Bronchial epithelial cell (primary cell): ENCODE results near the gene DDIT4. TPM values are rescaled to one million over a fixed set of nuclear protein-coding genes. Genes with fewer than 3 reads are reported as not detected.

ENCODE experiments used
- DNase-seq: peaks from one replicate; pipeline ENCODE4 v3.0.0-alpha.2; 2010; ENCODE audit warnings: low read depth
- FAIRE-seq: peaks from 2 replicates; lab custom pipeline; 2011; peaks lifted over from hg19 to GRCh38; lab: Jason Lieb, UNC
- H3K27me3 ChIP-seq: 2 replicates; pipeline ENCODE4 v1.5.1; 2011; ENCODE audit warnings: low read length; ENCODE audit not compliant: control insufficient read depth, insufficient read depth
- H3K36me3 ChIP-seq: 2 replicates; pipeline ENCODE4 v1.5.1; 2011; ENCODE audit warnings: low read length; ENCODE audit not compliant: control insufficient read depth, insufficient read depth
- H3K4me3 ChIP-seq: 2 replicates; pipeline ENCODE4 v1.5.1; 2011; ENCODE audit warnings: mild to moderate bottlenecking, low read depth, low read length, control low read depth
- CTCF ChIP-seq: IDR thresholded peaks from 2 replicates; pipeline ENCODE4 v1.5.1; 2011; ENCODE audit warnings: mild to moderate bottlenecking, moderate library complexity, low read length, control low read depth, inconsistent platforms; ENCODE audit not compliant: insufficient read depth, severe bottlenecking
- total RNA-seq: library from RNA; depleted of rRNA; stranded (reverse); fragments of >200 nt; gene quantifications from 2 replicates; pipeline ENCODE4 v1.2.1, GENCODE V29; 2014

The DDIT4 gene
- total RNA-seq, 1 donor from 2014 or later, result 2,437 TPM

GRCh38 chr10:72314263-72314662 is 40.5 kb downstream of the DDIT4 start:
- Histone ChIP-seq H3K4me3 (no peak overlapping the region), H3K36me3 (no peaks in the 10 kb centered on the region), H3K27me3 (no peaks in the 10 kb centered on the region)
- no peak for DNase-seq
- no peak for TF ChIP-seq CTCF
- no peak for FAIRE-seq

GRCh38 chr10:72315054-72315453 is 41.3 kb downstream of the DDIT4 start:
- TF ChIP-seq CTCF, result no peak
- FAIRE-seq, result no peak
- no peaks in the 10 kb centered on the region for H3K27me3 ChIP-seq
- DNase-seq, result peak; percentile 80
- H3K36me3 ChIP-seq, result no peaks in the 10 kb centered on the region
- no peak overlapping the region for H3K4me3 ChIP-seq

GRCh38 chr10:72315611-72316385 is 42.1 kb downstream of the DDIT4 start:
- Histone ChIP-seq H3K36me3 (no peaks in the 10 kb centered on the region), H3K27me3 (no peaks in the 10 kb centered on the region), H3K4me3 (no peak overlapping the region)
- no peak for TF ChIP-seq CTCF
- FAIRE-seq, result no peak
- DNase-seq, result peak; percentile 60

- no peak for TF ChIP-seq CTCF
- no peak for DNase-seq
- H3K27me3 ChIP-seq, result no peaks in the 10 kb centered on the region
- FAIRE-seq, result no peak
- H3K4me3 ChIP-seq, result no peak overlapping the region
- H3K36me3 ChIP-seq, result no peaks in the 10 kb centered on the region
These were observed 42.6 kb downstream of the DDIT4 start for GRCh38 chr10:72316386-72316700.

GRCh38 chr10:72316748-72317435 is 43.2 kb downstream of the DDIT4 start:
- no peaks in the 10 kb centered on the region for H3K27me3 ChIP-seq
- FAIRE-seq (no peak), DNase-seq (no peak)
- TF ChIP-seq CTCF, result no peak
- no peaks in the 10 kb centered on the region for H3K36me3 ChIP-seq
- no peak overlapping the region for H3K4me3 ChIP-seq
